ENCODE results near the gene LDLRAD1.

Gene LDLRAD1

DNA sequence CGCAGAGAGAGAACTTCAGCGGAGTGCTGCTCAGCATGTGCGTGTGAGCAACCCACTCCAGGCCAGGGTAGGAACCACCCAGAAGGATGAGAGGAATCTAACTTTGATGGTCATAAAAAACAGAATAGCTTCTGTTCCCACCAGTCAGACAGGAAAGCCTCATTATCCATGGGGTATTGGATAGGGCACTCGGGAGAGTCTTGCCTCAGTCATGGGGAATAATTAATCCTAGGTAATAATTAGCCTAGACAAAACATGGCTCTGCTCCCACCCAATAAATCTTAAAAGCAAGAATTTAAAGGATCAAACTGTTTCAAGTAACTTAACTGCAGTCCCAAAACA, 35.3 kb downstream of the LDLRAD1 start:
- H3K36me3 ChIP-seq (ENCODE audit: insufficient read depth), result no peaks in the 10 kb centered on the region
- TF ChIP-seq, protein P1, sequence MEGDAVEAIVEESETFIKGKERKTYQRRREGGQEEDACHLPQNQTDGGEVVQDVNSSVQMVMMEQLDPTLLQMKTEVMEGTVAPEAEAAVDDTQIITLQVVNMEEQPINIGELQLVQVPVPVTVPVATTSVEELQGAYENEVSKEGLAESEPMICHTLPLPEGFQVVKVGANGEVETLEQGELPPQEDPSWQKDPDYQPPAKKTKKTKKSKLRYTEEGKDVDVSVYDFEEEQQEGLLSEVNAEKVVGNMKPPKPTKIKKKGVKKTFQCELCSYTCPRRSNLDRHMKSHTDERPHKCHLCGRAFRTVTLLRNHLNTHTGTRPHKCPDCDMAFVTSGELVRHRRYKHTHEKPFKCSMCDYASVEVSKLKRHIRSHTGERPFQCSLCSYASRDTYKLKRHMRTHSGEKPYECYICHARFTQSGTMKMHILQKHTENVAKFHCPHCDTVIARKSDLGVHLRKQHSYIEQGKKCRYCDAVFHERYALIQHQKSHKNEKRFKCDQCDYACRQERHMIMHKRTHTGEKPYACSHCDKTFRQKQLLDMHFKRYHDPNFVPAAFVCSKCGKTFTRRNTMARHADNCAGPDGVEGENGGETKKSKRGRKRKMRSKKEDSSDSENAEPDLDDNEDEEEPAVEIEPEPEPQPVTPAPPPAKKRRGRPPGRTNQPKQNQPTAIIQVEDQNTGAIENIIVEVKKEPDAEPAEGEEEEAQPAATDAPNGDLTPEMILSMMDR (conservative IDR thresholded peaks at IDR 0.05; ENCODE audit: low read depth, low read length), result no peak
- no peaks in the 10 kb centered on the region for H4K20me1 ChIP-seq (ENCODE audit: insufficient read depth)
- H3K4me3 ChIP-seq (IDR thresholded peaks at IDR 0.05; ENCODE audit: insufficient read depth, low read depth, low read length), result no peak overlapping the region
- no peak overlapping the region for H3K27ac ChIP-seq
- H3K27me3 ChIP-seq (ENCODE audit: insufficient read depth, low read depth), result no peaks in the 10 kb centered on the region
- no peak overlapping the region for H3K9ac ChIP-seq
- H3K4me1 ChIP-seq (ENCODE audit: low read depth, poor library complexity, severe bottlenecking), result peaks cover 5% of the 10 kb centered on the region
- H3K4me2 ChIP-seq, result no peak overlapping the region
- no peak overlapping the region for H2AFZ ChIP-seq (ENCODE audit: low read depth)
- H3K79me2 ChIP-seq (ENCODE audit: insufficient read depth, low read depth), result no peaks in the 10 kb centered on the region

DNA sequence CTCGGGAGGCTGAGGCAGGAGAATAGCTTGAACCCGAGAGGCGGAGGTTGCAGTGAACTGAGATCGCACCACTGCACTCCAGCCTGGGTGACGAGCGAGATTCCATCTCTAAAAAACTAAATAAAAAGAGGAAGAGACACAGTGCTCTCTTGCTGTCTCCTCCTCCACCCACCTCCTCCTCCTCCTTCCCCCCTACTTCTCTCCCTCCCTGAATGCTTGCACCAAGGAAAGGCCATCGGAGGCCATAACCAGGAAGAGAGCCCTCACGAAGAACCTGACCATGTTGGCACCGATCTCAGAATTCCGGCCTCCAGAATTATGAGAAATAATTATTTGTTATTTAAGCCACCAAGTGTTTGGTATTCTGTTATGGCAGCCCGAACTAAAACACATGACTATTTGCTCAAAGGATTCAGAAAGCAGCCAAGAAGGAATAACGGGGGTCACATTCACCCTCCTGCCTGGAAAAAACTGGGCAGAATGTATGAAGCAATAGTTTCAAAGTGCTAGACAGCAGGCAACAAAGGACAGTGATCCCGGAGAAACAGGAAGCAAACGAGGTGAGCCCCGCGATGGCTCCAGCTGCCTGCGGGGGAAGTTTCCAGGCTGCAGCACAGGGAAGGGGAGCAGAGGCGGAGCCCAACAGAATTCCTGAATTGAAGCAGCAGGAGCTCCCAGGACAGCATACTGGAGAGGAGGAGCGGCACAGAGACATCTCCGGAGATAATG, 35.8 kb downstream of the LDLRAD1 start:
- TF ChIP-seq, protein P1 (conservative IDR thresholded peaks at IDR 0.05; ENCODE audit: low read depth, low read length), result no peak
- Histone ChIP-seq H4K20me1 (ENCODE audit: insufficient read depth) (no peaks in the 10 kb centered on the region), H3K79me2 (ENCODE audit: insufficient read depth, low read depth) (no peaks in the 10 kb centered on the region), H3K9ac (no peak overlapping the region), H3K4me2 (no peak overlapping the region), H3K27ac (no peak overlapping the region), H3K4me1 (ENCODE audit: low read depth, poor library complexity, severe bottlenecking) (no peaks in the 10 kb centered on the region), H3K27me3 (ENCODE audit: insufficient read depth, low read depth) (no peaks in the 10 kb centered on the region), H3K36me3 (ENCODE audit: insufficient read depth) (no peaks in the 10 kb centered on the region), H3K4me3 (IDR thresholded peaks at IDR 0.05; ENCODE audit: insufficient read depth, low read depth, low read length) (no peak overlapping the region), H2AFZ (ENCODE audit: low read depth) (no peak overlapping the region)

DNA sequence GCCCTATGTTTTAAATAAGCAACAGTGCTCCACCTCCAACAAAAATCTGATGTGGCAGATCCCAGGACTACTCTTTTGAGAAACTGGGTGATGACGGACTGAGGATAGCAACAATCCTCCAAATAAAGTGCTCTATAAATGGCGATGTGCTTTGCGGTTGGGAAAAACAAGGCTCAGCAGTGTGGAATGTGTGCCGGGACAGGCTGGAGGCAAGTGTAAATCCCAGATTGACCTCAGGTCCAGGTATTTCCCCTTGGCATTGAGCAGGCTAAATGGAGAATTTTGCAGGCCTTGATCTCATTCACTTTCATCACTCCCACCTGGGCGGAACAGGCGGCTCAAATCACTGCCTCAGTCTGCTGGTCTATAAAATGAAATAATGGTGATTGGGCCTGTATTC, 36.8 kb downstream of the LDLRAD1 start:
- Histone ChIP-seq H3K9ac (no peak overlapping the region), H3K79me2 (ENCODE audit: insufficient read depth, low read depth) (no peaks in the 10 kb centered on the region), H3K36me3 (ENCODE audit: insufficient read depth) (no peaks in the 10 kb centered on the region), H3K4me2 (no peak overlapping the region), H3K27me3 (ENCODE audit: insufficient read depth, low read depth) (no peaks in the 10 kb centered on the region), H4K20me1 (ENCODE audit: insufficient read depth) (no peaks in the 10 kb centered on the region), H3K4me1 (ENCODE audit: low read depth, poor library complexity, severe bottlenecking) (no peaks in the 10 kb centered on the region), H3K27ac (no peak overlapping the region), H3K4me3 (IDR thresholded peaks at IDR 0.05; ENCODE audit: insufficient read depth, low read depth, low read length) (no peak overlapping the region), H2AFZ (ENCODE audit: low read depth) (no peak overlapping the region)
- TF ChIP-seq, protein P1 (conservative IDR thresholded peaks at IDR 0.05; ENCODE audit: low read depth, low read length), result no peak

DNA sequence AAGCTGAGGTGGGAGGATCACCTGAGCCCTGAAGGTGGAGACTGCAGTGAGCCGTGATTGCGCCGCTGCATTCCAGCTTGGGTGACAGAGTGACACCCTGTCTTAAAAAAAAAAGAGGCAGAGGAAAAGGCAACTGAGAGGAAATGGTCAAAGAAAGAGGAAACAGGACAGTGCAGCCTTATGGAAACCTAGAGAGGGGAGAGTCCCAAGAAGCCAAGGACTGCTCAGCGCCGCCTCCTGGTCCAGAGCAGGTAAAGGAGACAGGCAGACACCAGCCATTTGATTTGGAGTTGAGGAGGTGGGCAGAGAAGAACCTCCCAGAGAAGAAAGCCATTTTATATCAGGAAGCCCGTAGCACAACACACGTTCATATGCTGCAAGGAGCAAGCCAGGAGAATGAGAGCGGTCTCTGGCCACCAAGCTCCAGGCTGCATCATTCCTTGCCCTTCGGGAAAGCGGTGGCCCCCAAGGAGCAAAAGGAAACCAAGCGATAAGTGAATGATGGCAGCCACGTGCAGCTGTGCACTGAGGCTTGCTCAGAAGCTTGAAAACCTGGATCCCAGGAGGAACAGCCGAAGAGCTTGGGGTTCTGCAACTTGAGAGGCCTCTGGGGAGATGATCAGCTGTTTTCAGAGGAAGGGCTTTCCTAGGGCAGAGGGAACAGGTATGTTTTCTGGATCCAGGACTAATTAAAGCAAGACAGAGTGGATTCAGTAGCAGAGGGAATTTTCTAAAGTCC, 38.1 kb downstream of the LDLRAD1 start:
- TF ChIP-seq, protein P1 (conservative IDR thresholded peaks at IDR 0.05; ENCODE audit: low read depth, low read length), result no peak
- Histone ChIP-seq H3K27me3 (ENCODE audit: insufficient read depth, low read depth) (no peaks in the 10 kb centered on the region), H3K36me3 (ENCODE audit: insufficient read depth) (no peaks in the 10 kb centered on the region), H4K20me1 (ENCODE audit: insufficient read depth) (no peaks in the 10 kb centered on the region), H2AFZ (ENCODE audit: low read depth) (no peak overlapping the region), H3K27ac (no peak overlapping the region), H3K4me3 (IDR thresholded peaks at IDR 0.05; ENCODE audit: insufficient read depth, low read depth, low read length) (no peak overlapping the region), H3K9ac (no peak overlapping the region), H3K4me2 (no peak overlapping the region), H3K4me1 (ENCODE audit: low read depth, poor library complexity, severe bottlenecking) (no peaks in the 10 kb centered on the region), H3K79me2 (ENCODE audit: insufficient read depth, low read depth) (no peaks in the 10 kb centered on the region)
